BLaER1 treated with 17β-estradiol and CSF1 and Interleukin-3, amounts not matched to agents 10 nM and 100 nM (cell line): ENCODE measurements around the gene TSPAN12.
A peak's percentile ranks its signal among the peaks of the same experiment; 100 is the strongest.

Experiments
- H3K27ac ChIP-seq, 11 experiments: shearing (Covaris generic); formaldehyde crosslinking; 2 replicates each; pipeline ENCODE4 v1.8.1; 2022
- H3K27me3 ChIP-seq, 11 experiments: shearing (Covaris generic); formaldehyde crosslinking; 2 replicates each; pipeline ENCODE4 v1.8.1; 2022
- H3K36me3 ChIP-seq, 11 experiments: shearing (Covaris generic); formaldehyde crosslinking; 2 replicates each; pipeline ENCODE4 v1.8.1; 2022
- H3K4me1 ChIP-seq, 10 experiments: shearing (Covaris generic); formaldehyde crosslinking; 2 replicates each; pipeline ENCODE4 v1.8.1; 2022
- H3K4me2 ChIP-seq, 11 experiments: shearing (Covaris generic); formaldehyde crosslinking; 2 replicates each; pipeline ENCODE4 v1.8.1; 2022
- H3K4me3 ChIP-seq, 10 experiments: shearing (Covaris generic); formaldehyde crosslinking; 2 replicates each; pipeline ENCODE4 v1.8.1; 2022
- H3K9ac ChIP-seq, 11 experiments: shearing (Covaris generic); formaldehyde crosslinking; 2 replicates each; pipeline ENCODE4 v1.8.1; 2022
- H3K9me3 ChIP-seq, 11 experiments: shearing (Covaris generic); formaldehyde crosslinking; replicated peaks in 1 of 11; 2 replicates each; pipeline ENCODE4 v1.8.1; 2022
- H4K20me1 ChIP-seq, 11 experiments: shearing (Covaris generic); formaldehyde crosslinking; 2 replicates each; pipeline ENCODE4 v1.8.1; 2022
- Cebpa-rat ChIP-seq, 11 experiments: shearing (Covaris generic); IDR thresholded peaks; 2 replicates each; pipeline ENCODE4 v1.8.1; 2022

Gene TSPAN12

DNA sequence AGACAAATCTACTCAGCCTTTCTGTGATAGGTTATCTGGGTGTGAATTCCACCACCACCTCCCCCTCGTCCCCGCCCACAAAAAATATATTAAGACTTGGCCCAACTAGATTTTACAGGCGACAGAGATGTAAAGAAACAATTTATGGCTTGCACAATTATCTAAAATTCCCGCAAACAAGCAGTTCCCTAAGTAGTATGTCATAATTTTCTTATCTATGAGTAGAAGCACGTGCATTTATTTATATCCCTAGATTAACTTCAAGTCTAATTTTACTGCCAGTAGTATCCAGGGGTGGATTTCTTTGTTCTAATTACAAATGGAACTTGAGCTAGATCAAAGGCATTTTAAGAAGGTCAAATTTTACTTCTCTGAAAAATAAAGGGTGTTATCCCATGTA, 1.7 kb downstream of the TSPAN12 start:
- no peaks in the 10 kb centered on the region for H3K9me3 ChIP-seq
- no peaks in the 10 kb centered on the region for H4K20me1 ChIP-seq
- peaks cover 0 to 14% (median 7%) of the 10 kb centered on the region in 10 experiments; a peak in 11 of 20 replicates for H3K4me1 ChIP-seq
- H3K4me3 ChIP-seq, result peak overlapping the region; percentile 66 to 89 (median 79); a peak in 18 of 20 replicates
- no peaks in the 10 kb centered on the region for H3K36me3 ChIP-seq
- peaks cover 0 to 12% (median 0%) of the 10 kb centered on the region in 11 experiments; a peak in 7 of 22 replicates for H3K27me3 ChIP-seq
- H3K4me2 ChIP-seq, result peak overlapping the region; percentile 88 to 98 (median 93)
- 0 out of 22 replicates have a peak overlapping the region, but pooled peaks of 1 of the 11 experiments have one; percentile 59 for H3K9ac ChIP-seq
- no peak overlapping the region for H3K27ac ChIP-seq
- no peak for TF ChIP-seq Cebpa-rat (IDR thresholded peaks at IDR 0.05)

DNA sequence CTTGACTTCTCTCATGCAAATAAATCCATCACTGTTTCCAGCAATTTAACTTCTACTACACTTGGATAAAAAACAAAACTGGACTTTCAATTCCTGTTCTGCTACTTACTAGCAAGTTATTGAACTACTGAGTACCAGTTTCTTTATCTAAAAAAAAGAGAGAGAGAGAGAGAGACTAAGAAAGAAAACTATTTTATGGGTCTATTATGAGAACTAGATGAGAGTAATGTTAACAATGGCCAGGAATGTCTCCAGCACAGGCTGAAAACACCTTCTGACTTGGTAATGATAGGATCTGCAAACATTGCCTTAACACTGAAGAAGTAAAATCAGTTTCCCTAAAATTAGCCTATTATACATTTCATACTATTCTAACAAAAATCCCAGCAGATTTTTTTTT, 5.2 kb downstream of the TSPAN12 start:
- Histone ChIP-seq H3K27me3 (peaks cover 0 to 12% (median 0%) of the 10 kb centered on the region in 11 experiments; a peak in 7 of 22 replicates), H3K4me1 (peaks cover 0 to 9% (median 6%) of the 10 kb centered on the region in 10 experiments; a peak in 11 of 20 replicates), H3K36me3 (no peaks in the 10 kb centered on the region), H3K27ac (no peak overlapping the region), H3K9me3 (no peaks in the 10 kb centered on the region), H3K4me3 (no peak overlapping the region), H3K9ac (no peak overlapping the region), H4K20me1 (no peaks in the 10 kb centered on the region), H3K4me2 (no peak overlapping the region)
- TF ChIP-seq Cebpa-rat (IDR thresholded peaks at IDR 0.05), result no peak

DNA sequence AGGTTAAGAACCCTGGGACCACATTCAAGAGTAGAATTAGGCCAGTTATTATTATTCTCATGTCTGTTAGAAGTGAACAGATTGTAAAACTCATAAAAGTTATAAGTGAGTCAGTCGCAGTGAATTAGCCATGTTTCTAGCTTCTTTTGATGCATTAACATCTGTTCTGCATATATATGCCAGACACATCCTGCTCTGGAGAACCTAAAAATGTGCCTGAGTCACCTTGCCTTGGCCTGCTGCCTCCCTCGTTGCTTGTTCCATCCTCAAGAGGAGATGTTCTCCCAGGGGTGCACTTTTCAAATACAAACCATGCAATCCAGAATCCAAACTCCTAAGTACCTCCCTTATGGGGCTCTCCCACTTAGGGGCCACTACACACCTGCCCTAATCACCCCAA, 14.8 kb downstream of the TSPAN12 start:
- H3K36me3 ChIP-seq, result no peaks in the 10 kb centered on the region
- peaks cover 0 to 13% (median 0%) of the 10 kb centered on the region in 11 experiments; a peak in 4 of 22 replicates for H3K9me3 ChIP-seq
- H4K20me1 ChIP-seq, result no peaks in the 10 kb centered on the region
- H3K4me3 ChIP-seq, result no peak overlapping the region
- H3K9ac ChIP-seq, result no peak overlapping the region
- H3K4me1 ChIP-seq, result peaks cover 0 to 12% (median 11%) of the 10 kb centered on the region in 10 experiments; a peak in 11 of 20 replicates
- no peak overlapping the region for H3K4me2 ChIP-seq
- no peaks in the 10 kb centered on the region for H3K27me3 ChIP-seq
- TF ChIP-seq Cebpa-rat (IDR thresholded peaks at IDR 0.05), result no peak
- no peak overlapping the region for H3K27ac ChIP-seq

DNA sequence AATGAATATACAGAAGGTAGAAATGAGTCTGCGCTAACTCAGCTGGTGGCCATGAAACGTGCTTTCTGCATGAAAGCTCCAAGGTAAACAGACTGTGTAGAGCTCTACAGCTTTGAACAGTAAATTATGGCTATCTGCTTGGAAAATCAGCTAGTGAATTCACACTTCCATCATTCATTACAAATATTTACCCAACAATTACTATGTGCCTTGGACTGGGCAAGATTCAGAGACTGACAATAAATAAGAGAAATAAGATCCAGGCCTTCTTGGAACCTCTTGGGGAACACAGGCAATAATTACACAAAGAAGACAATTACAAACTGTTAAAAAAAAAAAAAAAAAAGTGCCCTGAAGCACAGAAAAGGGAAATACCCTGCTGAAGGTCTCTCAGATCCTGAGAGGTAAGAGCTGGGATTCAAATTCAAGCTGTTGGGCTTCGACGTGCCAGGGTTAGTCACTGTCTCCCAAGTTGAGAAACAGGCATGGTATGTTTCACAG, 15.8 kb downstream of the TSPAN12 start:
- Histone ChIP-seq H3K27me3 (no peaks in the 10 kb centered on the region), H3K27ac (no peak overlapping the region), H3K36me3 (no peaks in the 10 kb centered on the region), H4K20me1 (no peaks in the 10 kb centered on the region), H3K9me3 (peaks cover 0 to 13% (median 0%) of the 10 kb centered on the region in 11 experiments; a peak in 4 of 22 replicates), H3K4me3 (no peak overlapping the region), H3K4me2 (no peak overlapping the region), H3K9ac (no peak overlapping the region), H3K4me1 (peaks cover 0 to 18% (median 12%) of the 10 kb centered on the region in 10 experiments; a peak in 11 of 20 replicates)
- TF ChIP-seq Cebpa-rat (IDR thresholded peaks at IDR 0.05), result no peak

GRCh38 chr7:120841608-120842007, 16.3 kb downstream of the TSPAN12 start:
- H3K4me1 ChIP-seq, result peaks cover 0 to 18% (median 12%) of the 10 kb centered on the region in 10 experiments; a peak in 11 of 20 replicates
- H3K9ac ChIP-seq, result no peak overlapping the region
- H3K9me3 ChIP-seq, result peaks cover 0 to 13% (median 0%) of the 10 kb centered on the region in 11 experiments; a peak in 4 of 22 replicates
- no peak overlapping the region for H3K4me2 ChIP-seq
- no peak for TF ChIP-seq Cebpa-rat (IDR thresholded peaks at IDR 0.05)
- H3K27me3 ChIP-seq, result no peaks in the 10 kb centered on the region
- H3K36me3 ChIP-seq, result no peaks in the 10 kb centered on the region
- no peak overlapping the region for H3K4me3 ChIP-seq
- H4K20me1 ChIP-seq, result no peaks in the 10 kb centered on the region
- no peak overlapping the region for H3K27ac ChIP-seq

- H3K4me3 ChIP-seq, result no peak overlapping the region
- no peaks in the 10 kb centered on the region for H4K20me1 ChIP-seq
- no peaks in the 10 kb centered on the region for H3K36me3 ChIP-seq
- H3K4me2 ChIP-seq, result peak overlapping the region in 8 of 11 experiments; percentile 10 to 43 (median 32); a peak in 11 of 22 replicates
- no peak for TF ChIP-seq Cebpa-rat (IDR thresholded peaks at IDR 0.05)
- H3K9me3 ChIP-seq, result no peaks in the 10 kb centered on the region; a peak in 1 of 22 replicates
- H3K9ac ChIP-seq, result no peak overlapping the region
- H3K27me3 ChIP-seq, result no peaks in the 10 kb centered on the region
- no peak overlapping the region for H3K27ac ChIP-seq
- H3K4me1 ChIP-seq, result peaks cover 0 to 25% (median 15%) of the 10 kb centered on the region in 10 experiments; a peak in 11 of 20 replicates
Observed at GRCh38 chr7:120838281-120838682, 19.7 kb downstream of the TSPAN12 start.

GRCh38 chr7:120837599-120837998, 20.3 kb downstream of the TSPAN12 start:
- TF ChIP-seq Cebpa-rat (IDR thresholded peaks at IDR 0.05), result no peak
- no peak overlapping the region for H3K4me3 ChIP-seq
- H3K9me3 ChIP-seq, result no peaks in the 10 kb centered on the region; a peak in 1 of 22 replicates
- no peak overlapping the region for H3K9ac ChIP-seq
- H3K36me3 ChIP-seq, result no peaks in the 10 kb centered on the region
- H3K4me1 ChIP-seq, result peaks cover 0 to 27% (median 16%) of the 10 kb centered on the region in 10 experiments; a peak in 11 of 20 replicates
- no peaks in the 10 kb centered on the region for H4K20me1 ChIP-seq
- H3K27ac ChIP-seq, result no peak overlapping the region
- H3K4me2 ChIP-seq, result no peak overlapping the region; a peak in 1 of 22 replicates
- no peaks in the 10 kb centered on the region for H3K27me3 ChIP-seq

- no peak overlapping the region for H3K4me2 ChIP-seq
- H3K4me1 ChIP-seq, result peaks cover 0 to 27% (median 16%) of the 10 kb centered on the region in 10 experiments; a peak in 11 of 20 replicates
- no peaks in the 10 kb centered on the region for H3K36me3 ChIP-seq
- H3K4me3 ChIP-seq, result no peak overlapping the region
- H3K9me3 ChIP-seq, result no peaks in the 10 kb centered on the region; a peak in 1 of 22 replicates
- H4K20me1 ChIP-seq, result no peaks in the 10 kb centered on the region
- TF ChIP-seq Cebpa-rat (IDR thresholded peaks at IDR 0.05), result no peak
- H3K27me3 ChIP-seq, result no peaks in the 10 kb centered on the region
- H3K9ac ChIP-seq, result no peak overlapping the region
- no peak overlapping the region for H3K27ac ChIP-seq
Observed at GRCh38 chr7:120836556-120837115, 21.3 kb downstream of the TSPAN12 start.

DNA sequence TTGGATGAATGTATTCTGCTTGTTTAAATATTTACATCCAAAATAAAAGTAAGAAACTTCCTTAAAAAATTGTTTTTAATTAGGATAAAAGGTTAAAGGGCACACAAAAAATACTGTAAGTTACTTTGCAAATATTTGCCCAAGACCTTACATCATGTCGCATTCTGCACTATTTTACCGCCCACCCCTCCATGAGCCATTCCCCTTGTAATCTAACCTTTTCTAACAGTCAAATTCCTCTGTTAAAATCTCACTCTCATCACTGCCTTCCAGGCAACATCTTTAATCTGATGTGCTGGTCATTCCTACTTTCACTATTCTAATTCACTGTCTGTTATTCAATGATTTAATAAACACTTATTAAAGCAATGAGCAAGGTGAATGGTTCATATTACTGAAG, 23.2 kb downstream of the TSPAN12 start:
- no peak for TF ChIP-seq Cebpa-rat (IDR thresholded peaks at IDR 0.05)
- Histone ChIP-seq H3K27me3 (no peaks in the 10 kb centered on the region), H4K20me1 (no peaks in the 10 kb centered on the region)

More for the DNA sequence above, 23.2 kb downstream of the TSPAN12 start:
- Histone ChIP-seq H3K9ac (no peak overlapping the region), H3K27ac (no peak overlapping the region), H3K4me2 (no peak overlapping the region), H3K4me3 (no peak overlapping the region), H3K9me3 (peaks cover 0 to 15% (median 5%) of the 10 kb centered on the region in 11 experiments; a peak in 8 of 22 replicates), H3K4me1 (peaks cover 0 to 27% (median 16%) of the 10 kb centered on the region in 10 experiments; a peak in 11 of 20 replicates), H3K36me3 (no peaks in the 10 kb centered on the region)
